HEK293T (cell line): ENCODE measurements around the gene APOBEC3B.
"Not testable (repeated sequence)": the region's sequence is repeated elsewhere in the genome, so short reads cannot be mapped to it uniquely, and the experiment has no call there.

ENCODE experiments used
- CTCF ChIA-PET: fragments of 350-600 bp; formaldehyde crosslinking; extraction: SDS; loops from one replicate; lab custom pipeline; 2021; ENCODE audit warnings: antibody characterized with exemption, inconsistent platforms; lab: Yijun Ruan, JAX
- POLR2A ChIA-PET: fragments of 350-600 bp; formaldehyde crosslinking; extraction: SDS; loops from one replicate; lab custom pipeline; 2020; ENCODE audit warnings: antibody characterized with exemption, inconsistent platforms; lab: Yijun Ruan, JAX
- DNase-seq: peaks from one replicate; pipeline ENCODE4 v3.0.0; 2012; ENCODE audit warnings: mixed read lengths; ENCODE audit errors: extremely low spot score
- ARNT ChIP-seq: fragments of 450-650 bp; IDR thresholded peaks from 2 replicates; pipeline ENCODE4 v1.6.1; 2017; ENCODE audit warnings: mild to moderate bottlenecking
- BHLHE40 ChIP-seq: fragments of 450-650 bp; IDR thresholded peaks from 2 replicates; pipeline ENCODE4 v1.6.1; 2016; ENCODE audit warnings: mild to moderate bottlenecking, moderate library complexity, borderline replicate concordance
- CTBP1 ChIP-seq: fragments of 450-650 bp; IDR thresholded peaks from 2 replicates; pipeline ENCODE4 v1.6.1; 2016; ENCODE audit warnings: borderline replicate concordance
- ELF4 ChIP-seq: fragments of 450-650 bp; IDR thresholded peaks from 2 replicates; pipeline ENCODE4 v1.6.1; 2017; ENCODE audit warnings: antibody characterized with exemption
- FOXA1 ChIP-seq: fragments of 450-650 bp; IDR thresholded peaks from 2 replicates; pipeline ENCODE4 v1.6.1; 2016; ENCODE audit warnings: mild to moderate bottlenecking
- FOXK2 ChIP-seq: fragments of 450-650 bp; IDR thresholded peaks from 2 replicates; pipeline ENCODE4 v1.6.1; 2016; ENCODE audit warnings: mild to moderate bottlenecking
- FOXM1 ChIP-seq: fragments of 450-650 bp; IDR thresholded peaks from 2 replicates; pipeline ENCODE4 v1.6.1; 2017; ENCODE audit warnings: mild to moderate bottlenecking, borderline replicate concordance
- HDGF ChIP-seq: fragments of 450-650 bp; IDR thresholded peaks from 2 replicates; pipeline ENCODE4 v1.6.1; 2017; ENCODE audit warnings: antibody characterized with exemption, borderline replicate concordance
- L3MBTL2 ChIP-seq: fragments of 450-650 bp; conservative IDR thresholded peaks from 2 replicates; pipeline ENCODE4 v1.6.1; 2016; ENCODE audit warnings: mild to moderate bottlenecking
- LEF1 ChIP-seq: fragments of 450-650 bp; IDR thresholded peaks from 2 replicates; pipeline ENCODE4 v1.6.1; 2017; ENCODE audit warnings: mild to moderate bottlenecking, borderline replicate concordance
- NFRKB ChIP-seq: fragments of 450-650 bp; IDR thresholded peaks from 2 replicates; pipeline ENCODE4 v1.6.1; 2016; ENCODE audit warnings: mild to moderate bottlenecking, moderate library complexity
- PKNOX1 ChIP-seq: fragments of 450-650 bp; IDR thresholded peaks from 2 replicates; pipeline ENCODE4 v1.6.1; 2016
- SP1 ChIP-seq: fragments of 450-650 bp; IDR thresholded peaks from 2 replicates; pipeline ENCODE4 v1.6.1; 2017
- SUZ12 ChIP-seq: fragments of 450-650 bp; IDR thresholded peaks from 2 replicates; pipeline ENCODE4 v1.6.1; 2016; ENCODE audit warnings: mild to moderate bottlenecking
- TARDBP ChIP-seq: fragments of 450-650 bp; IDR thresholded peaks from 2 replicates; pipeline ENCODE4 v1.6.1; 2016
- ZNF384 ChIP-seq: fragments of 450-650 bp; IDR thresholded peaks from 2 replicates; pipeline ENCODE4 v1.6.1; 2016

Gene APOBEC3B

GRCh38 chr22:38943882-38944281 lies 38.3 kb upstream of the APOBEC3B start:
- POLR2A ChIA-PET: no interaction called here
- TF ChIP-seq BHLHE40 (no peak), CTBP1 (no peak), TARDBP (no peak), SP1 (no peak), ARNT (no peak), SUZ12 (no peak), HDGF (no peak), ZNF384 (no peak), PKNOX1 (no peak), FOXA1 (no peak), ELF4 (no peak), FOXM1 (no peak), FOXK2 (no peak), NFRKB (no peak), L3MBTL2 (no peak), LEF1 (no peak)
- CTCF ChIA-PET: no interaction called here
- no peak for DNase-seq

- POLR2A ChIA-PET: no interaction called here
- no peak for DNase-seq
- no peak for TF ChIP-seq ZNF384
- TF ChIP-seq FOXA1: no peak
- no peak for TF ChIP-seq SUZ12
- TF ChIP-seq ARNT: no peak
- no peak for TF ChIP-seq HDGF
- TF ChIP-seq TARDBP: no peak
- TF ChIP-seq LEF1: no peak
- no peak for TF ChIP-seq PKNOX1
- no peak for TF ChIP-seq L3MBTL2
- no peak for TF ChIP-seq SP1
- no peak for TF ChIP-seq ELF4
- TF ChIP-seq NFRKB: no peak
- TF ChIP-seq FOXK2: no peak
- CTCF ChIA-PET: no interaction called here
Measured at GRCh38 chr22:38944653-38945052, 37.5 kb upstream of the APOBEC3B start.

- DNase-seq, CTCF ChIA-PET, POLR2A ChIA-PET: not testable (repeated sequence)
Measured at GRCh38 chr22:38945706-38946338, 36.3 kb upstream of the APOBEC3B start.

- TF ChIP-seq FOXA1 (no peak), FOXK2 (no peak), ELF4 (no peak), ARNT (no peak), BHLHE40 (no peak), LEF1 (no peak), L3MBTL2 (no peak), SP1 (no peak), CTBP1 (no peak), TARDBP (no peak), ZNF384 (no peak), PKNOX1 (no peak)
- DNase-seq: no peak
- CTCF ChIA-PET: no interaction called here
- POLR2A ChIA-PET: no interaction called here
Measured at GRCh38 chr22:38946771-38947170, 35.4 kb upstream of the APOBEC3B start.

GRCh38 chr22:38947321-38948140 lies 34.6 kb upstream of the APOBEC3B start:
- POLR2A ChIA-PET: no interaction called here
- TF ChIP-seq LEF1 (no peak), SUZ12 (no peak), CTBP1 (no peak), ZNF384 (no peak), PKNOX1 (no peak), L3MBTL2 (no peak), FOXK2 (no peak), ELF4 (no peak), BHLHE40 (no peak), SP1 (no peak), TARDBP (no peak), HDGF (no peak), FOXA1 (no peak), FOXM1 (no peak)
- no peak for DNase-seq
- CTCF ChIA-PET: no interaction called here
